Measurements from ENCODE around the gene VAV2.

The VAV2 gene

DNA sequence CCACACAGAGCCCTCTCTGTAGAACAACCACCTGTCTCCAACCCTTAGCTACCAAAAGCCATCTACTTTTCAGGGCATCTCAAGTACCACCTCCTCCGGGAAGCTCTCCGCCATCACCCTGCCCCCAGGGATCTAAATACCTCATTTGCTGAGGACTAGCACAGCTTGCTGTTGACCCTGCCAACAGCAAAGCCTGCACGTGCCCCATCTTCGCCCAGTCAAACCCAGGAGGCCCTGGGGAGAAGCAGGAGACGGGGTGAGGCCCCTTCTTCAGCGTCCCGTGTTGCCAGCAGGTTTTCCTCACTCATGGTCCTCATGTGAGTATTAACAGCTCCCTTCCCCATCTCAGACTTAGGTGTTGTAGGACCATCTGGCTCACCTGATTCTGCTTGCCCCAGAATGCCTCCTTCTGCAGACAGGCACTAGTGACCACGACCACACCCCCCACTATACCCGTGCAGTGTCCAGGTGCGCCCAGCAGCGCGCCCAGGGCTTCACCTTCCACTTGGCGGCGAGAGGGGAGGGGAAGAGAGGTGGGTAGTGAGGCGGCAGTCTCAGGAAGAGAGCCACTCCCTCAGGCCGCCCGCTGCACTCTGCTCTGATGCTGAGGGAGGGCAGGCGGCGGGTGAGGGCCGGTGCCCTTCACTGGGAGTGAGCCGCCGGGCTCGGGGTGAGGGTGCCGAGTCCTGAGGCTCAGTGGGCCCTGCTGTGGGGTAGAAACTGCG is 11.1 kb downstream of the VAV2 start:
- no peak for DNase-seq (ENCODE audit: low read depth in 2 of 2)

- no peak for DNase-seq (ENCODE audit: low read depth in 2 of 2)
These were observed 11.9 kb downstream of the VAV2 start for GRCh38 chr9:133979921-133980863.

- no peak for DNase-seq (ENCODE audit: low read depth in 2 of 2)
These were observed 12.7 kb downstream of the VAV2 start for GRCh38 chr9:133979273-133979920.

DNA sequence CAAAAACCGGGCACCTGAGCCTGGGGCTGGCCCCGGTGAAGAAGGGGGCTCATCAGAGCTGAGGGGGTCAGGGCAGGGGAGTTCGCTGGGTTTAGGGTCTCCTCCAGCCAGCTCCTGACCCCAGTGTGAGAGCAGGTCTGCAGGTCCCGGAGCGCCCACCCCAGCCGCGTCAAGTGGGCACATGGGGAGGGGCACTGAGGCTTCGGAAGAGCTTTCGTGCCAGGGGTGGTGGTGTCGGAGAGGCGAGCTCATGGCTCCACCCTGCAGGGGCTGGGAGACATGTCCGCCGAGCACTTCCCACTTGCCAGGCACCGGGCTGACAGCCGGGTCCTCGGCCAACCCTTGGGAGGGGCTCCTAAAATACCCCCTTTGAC is 13.2 kb downstream of the VAV2 start:
- DNase-seq (ENCODE audit: low read depth in 2 of 2) = no peak

DNA sequence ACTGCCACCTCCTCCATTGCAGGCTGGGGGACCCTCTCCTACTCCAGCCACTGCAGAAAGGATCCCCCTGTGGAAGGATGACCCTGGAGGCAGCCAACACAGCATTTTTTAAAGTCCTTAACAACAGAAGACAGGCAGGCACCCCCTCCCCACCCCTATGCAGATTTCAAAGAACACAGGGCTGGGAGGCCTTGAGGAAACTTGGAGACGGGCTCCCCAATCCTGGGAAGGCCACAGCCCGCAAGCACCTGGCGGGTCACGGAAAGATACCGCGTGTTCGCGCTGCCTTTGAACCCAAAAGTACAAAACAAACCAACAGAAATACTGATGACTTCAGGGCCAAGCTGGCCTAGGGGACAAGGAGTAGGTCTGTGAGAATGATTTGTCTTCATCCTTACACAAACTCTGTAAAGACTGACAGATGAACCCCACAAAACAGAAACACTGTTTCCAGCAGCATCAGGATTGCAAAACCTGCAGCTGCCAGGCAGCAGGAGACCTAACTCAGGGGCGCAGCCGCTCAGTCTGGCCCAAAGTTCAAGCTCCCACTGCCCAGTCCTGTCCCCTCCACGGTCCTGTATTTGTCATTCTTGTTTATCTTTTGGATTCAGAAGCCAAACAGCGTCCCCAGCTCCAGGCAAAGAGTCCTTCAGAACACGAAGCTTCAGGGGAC is 13.8 kb downstream of the VAV2 start:
- DNase-seq (ENCODE audit: low read depth in 2 of 2) = no peak

DNA sequence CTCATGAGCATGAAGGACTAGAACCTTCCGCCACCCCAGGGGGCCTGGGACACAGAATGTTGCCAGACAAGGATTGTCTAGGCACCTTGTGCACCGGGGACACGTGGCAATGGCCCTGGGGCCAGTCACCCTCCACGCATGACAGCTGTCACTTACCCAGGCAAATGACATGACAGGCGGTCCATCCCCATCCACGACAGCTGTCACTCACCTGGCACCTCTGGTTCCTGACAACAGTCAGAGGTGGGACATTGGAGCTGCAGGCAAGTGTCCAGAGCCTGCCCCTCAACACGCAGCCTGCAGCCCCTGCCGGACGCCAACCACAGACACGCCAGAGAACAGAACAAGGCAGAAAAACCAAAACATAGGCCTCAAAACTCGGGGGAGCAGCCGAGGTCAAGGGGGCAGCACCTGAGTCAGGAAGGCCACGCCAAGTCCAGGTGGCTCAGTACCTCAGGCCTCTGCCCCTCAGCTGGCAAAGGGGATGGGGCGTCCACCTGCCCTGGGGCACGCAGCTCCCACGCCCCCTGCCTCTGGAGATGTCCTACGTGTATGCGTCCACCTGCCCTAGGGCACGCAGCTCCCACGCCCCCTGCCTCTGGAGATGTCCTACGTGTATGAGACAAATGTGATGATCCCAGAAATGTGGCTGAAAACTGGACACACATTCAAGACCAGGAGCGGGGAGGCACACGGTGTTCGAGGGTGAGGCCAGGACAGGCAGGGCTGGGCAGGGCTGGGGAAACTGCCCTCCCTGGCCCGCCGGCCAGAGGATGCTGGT is 14.5 kb downstream of the VAV2 start:
- DNase-seq (ENCODE audit: low read depth in 2 of 2) = no peak

DNA sequence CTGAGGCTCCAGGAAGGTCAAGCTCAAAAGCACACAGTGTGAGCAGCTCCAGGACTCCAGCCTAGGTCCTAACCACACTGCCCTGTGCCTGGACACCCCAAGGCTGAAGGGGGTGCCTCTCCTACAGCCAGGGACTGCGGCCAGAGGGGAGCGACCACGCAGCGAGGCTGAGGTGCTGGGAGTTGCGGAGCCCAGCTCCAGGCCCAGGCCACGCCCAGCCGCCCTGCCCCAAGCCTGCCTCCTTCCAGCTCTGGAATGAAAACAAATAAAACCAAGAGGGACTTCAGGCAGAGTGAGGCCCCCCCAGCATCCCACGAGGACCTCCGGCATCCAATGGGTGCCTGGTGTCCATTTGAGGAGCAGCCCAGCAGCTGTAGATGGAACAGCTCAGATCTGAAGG is 15.2 kb downstream of the VAV2 start:
- DNase-seq (ENCODE audit: low read depth in 2 of 2) = no peak

GRCh38 chr9:133976191-133976861 is 15.8 kb downstream of the VAV2 start:
- DNase-seq (ENCODE audit: low read depth in 2 of 2) = no peak

GRCh38 chr9:133975511-133975910 is 16.6 kb downstream of the VAV2 start:
- DNase-seq (ENCODE audit: low read depth in 2 of 2) = no peak

DNA sequence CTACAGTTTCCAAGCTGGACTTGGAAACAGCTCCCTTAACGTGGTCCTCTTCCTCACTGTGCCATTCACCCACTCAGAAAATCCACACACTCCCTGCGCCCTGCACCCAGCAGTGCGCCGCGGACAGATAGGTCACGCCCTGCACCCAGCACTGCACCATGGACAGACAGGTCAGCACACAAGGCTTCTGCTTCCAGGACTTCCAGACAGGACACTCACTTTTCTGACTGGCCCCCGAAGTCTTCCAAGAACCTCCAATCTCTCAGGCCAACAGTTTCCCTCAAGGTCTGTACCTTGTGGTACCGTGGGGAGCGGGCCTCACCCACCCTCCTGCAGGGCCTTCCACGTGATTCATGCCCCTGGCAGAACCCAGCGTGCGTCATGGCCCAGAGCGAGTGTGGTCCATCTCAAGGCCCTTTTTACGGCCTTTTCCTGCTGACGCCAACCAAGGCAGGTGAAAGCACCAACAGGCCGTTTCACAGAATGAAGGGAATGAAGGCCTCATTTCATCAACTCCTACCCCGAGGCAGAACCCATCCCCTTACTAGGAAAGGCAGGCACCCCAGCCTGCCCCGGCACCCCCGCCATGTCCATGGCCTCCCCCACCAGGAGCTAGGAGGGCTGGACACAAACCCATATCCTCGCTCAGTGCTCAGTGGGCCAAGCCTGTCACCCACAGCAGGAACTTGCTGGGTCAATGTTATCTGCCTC is 17.3 kb downstream of the VAV2 start:
- no peak for DNase-seq (ENCODE audit: low read depth in 2 of 2)

DNA sequence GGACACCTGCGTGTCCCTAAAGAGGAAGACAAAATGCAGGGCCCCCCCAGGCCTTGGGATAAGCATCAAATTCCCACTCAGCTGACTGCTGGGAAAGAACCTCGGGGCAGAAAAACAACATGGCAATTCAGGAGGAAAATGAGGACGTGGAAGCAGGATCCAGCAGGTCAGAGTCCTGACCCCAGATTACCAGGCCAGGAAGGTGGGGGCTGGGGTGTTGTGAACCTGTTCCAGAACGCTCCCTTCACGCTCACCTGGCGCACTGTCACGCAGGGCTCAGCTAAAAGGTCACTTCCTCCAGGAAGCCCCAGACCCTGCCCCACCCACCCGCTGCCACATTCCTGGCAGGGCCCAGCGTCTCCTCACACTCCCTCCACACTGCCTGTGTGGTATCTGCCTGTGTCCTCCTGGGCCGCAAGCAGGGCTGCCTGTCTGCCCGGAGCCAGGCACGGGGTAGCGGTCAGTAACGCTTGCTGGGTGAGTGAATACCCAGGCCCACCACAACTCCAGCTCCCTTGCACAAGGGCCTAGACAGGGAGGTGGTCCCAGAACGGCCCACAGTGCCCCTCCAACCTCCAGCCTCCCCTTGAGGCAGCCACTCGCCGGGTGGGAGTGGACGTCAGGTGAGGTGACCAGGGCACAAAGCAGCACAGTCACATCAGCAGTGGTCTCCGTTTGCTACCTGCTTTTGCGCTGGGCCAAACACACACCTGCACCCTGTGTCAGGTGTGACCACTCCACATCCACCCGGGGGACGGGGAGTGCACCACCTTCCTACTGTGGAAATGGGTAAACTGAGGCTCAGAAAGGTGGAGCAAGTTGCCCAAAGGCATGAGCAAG is 18.1 kb downstream of the VAV2 start:
- DNase-seq (ENCODE audit: low read depth in 2 of 2) = no peak

GRCh38 chr9:133973111-133973790 is 18.9 kb downstream of the VAV2 start:
- no peak for DNase-seq (ENCODE audit: low read depth in 2 of 2)

- DNase-seq (ENCODE audit: low read depth in 2 of 2) = no peak
These were observed 19.9 kb downstream of the VAV2 start for GRCh38 chr9:133971981-133972941.

DNA sequence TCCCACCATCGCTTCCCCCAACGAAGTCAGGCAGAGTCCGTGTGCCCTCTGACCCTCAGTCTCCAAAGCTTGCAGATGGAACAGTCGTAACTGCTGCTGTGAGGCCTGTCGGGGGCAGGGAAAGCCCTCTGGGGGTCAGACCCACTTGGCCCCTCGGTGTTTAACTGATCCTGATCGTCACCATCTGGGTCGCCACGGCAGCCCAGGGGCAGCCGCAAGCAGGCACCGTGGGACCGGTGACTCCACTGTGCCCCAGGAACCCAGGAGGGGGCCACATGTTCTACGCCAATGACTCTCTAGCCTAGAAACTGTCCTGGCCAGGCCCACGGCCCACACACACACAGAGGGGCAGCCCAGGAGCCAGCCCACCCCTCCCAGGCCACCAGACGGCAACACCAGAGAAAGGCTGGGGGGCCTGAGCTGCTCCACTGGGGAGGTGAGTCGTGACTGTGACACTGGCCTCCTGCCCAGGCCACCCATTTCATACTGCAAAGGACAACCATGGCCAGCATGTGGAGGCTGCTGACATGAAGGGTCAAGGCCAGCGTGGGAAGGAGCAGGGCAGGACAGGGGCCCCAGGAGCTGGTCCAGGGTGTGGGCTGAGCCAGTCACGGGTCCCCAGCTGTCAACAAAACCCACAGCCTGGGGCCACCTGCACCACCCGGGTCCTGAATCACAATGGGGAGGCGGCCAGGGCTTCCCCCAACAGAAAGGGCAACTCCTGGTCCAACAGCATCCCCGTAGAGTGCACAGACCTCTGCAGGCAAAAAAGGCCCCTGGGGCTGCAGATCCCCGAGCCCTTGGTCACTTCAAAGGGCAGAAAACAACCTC is 20.8 kb downstream of the VAV2 start:
- no peak for DNase-seq (ENCODE audit: low read depth in 2 of 2)

DNA sequence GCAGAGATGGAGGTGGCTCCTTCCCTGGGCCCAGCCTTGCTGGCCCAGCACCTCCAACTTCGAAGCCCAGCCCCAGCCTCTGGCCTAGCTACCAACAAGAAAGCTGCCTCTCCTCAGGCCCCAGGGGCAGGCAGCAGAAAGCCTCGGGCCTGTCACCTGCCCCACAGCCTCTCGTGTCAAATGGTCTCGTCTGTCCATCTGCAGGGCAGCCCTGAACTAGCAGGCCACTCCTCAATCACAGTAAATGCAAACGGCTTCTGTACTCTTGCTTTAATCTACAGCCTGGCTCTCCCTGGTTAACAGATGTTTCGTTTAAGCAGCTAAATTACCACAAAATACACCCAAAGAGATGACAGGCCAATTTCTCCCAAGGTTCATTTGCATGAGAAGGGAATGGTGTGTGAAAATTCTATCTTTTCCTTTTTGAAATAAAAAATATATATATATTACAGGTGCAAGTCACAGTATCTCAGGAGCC is 21.5 kb downstream of the VAV2 start:
- DNase-seq (ENCODE audit: low read depth in 2 of 2) = no peak

All from stimulated activated CD8-positive, alpha-beta memory T cell treated with anti-CD3 and anti-CD28 coated beads, Interleukin-2, amount 100 ng/mL, for 48 hours (primary cell).